Activated naive CD8-positive, alpha-beta T cell treated with anti-CD3 and anti-CD28 coated beads, Interleukin-2, amount 50 U/mL, for 24 hours (primary cell): ENCODE measurements around the gene CRIM1.

Source experiments
- ATAC-seq: fragments of 150-1000 bp; cut with Tn5 transposase; one replicate; pipeline ENCODE4 v1.10.0; 2021
- DNase-seq: peaks from one replicate; pipeline ENCODE4 v3.0.0; 2021
- H3K27ac Mint-ChIP-seq: one replicate; pipeline ENCODE4 v1.8.0; 2021; ENCODE audit warnings: mild to moderate bottlenecking, mixed read lengths
- H3K27me3 Mint-ChIP-seq: one replicate; pipeline ENCODE4 v1.8.0; 2021; ENCODE audit warnings: mixed read lengths
- H3K36me3 Mint-ChIP-seq: one replicate; pipeline ENCODE4 v1.8.0; 2021; ENCODE audit warnings: low read depth, mixed read lengths
- H3K4me1 Mint-ChIP-seq: one replicate; pipeline ENCODE4 v1.8.0; 2021; ENCODE audit warnings: mixed read lengths
- H3K4me3 Mint-ChIP-seq: one replicate; pipeline ENCODE4 v1.8.0; 2021; ENCODE audit warnings: mild to moderate bottlenecking, moderate library complexity, mixed read lengths
- H3K9me3 Mint-ChIP-seq: one replicate; pipeline ENCODE4 v1.8.0; 2021; ENCODE audit warnings: mixed read lengths

Gene CRIM1

GRCh38 chr2:36559221-36559942 lies 203.8 kb downstream of the CRIM1 start:
- H3K27me3 Mint-ChIP-seq: no peaks in the 10 kb centered on the region
- H3K27ac Mint-ChIP-seq: no peak overlapping the region
- peaks cover 25% of the 10 kb centered on the region for H3K36me3 Mint-ChIP-seq

GRCh38 chr2:36560726-36561125 lies 205.1 kb downstream of the CRIM1 start:
- no peaks in the 10 kb centered on the region for H3K9me3 Mint-ChIP-seq
- no peak for ATAC-seq
- no peak overlapping the region for H3K27ac Mint-ChIP-seq
- no peaks in the 10 kb centered on the region for H3K27me3 Mint-ChIP-seq
- no peak for DNase-seq
- no peak overlapping the region for H3K4me3 Mint-ChIP-seq
- no peaks in the 10 kb centered on the region for H3K4me1 Mint-ChIP-seq
- peaks cover 29% of the 10 kb centered on the region for H3K36me3 Mint-ChIP-seq

More at GRCh38 chr2:36559221-36559942, 203.8 kb downstream of the CRIM1 start:
- Mint-ChIP-seq H3K9me3 (no peaks in the 10 kb centered on the region), H3K4me1 (no peaks in the 10 kb centered on the region), H3K4me3 (no peak overlapping the region)
- ATAC-seq (no peak), DNase-seq (no peak)

- H3K4me3 Mint-ChIP-seq: no peak overlapping the region
- H3K27me3 Mint-ChIP-seq: no peaks in the 10 kb centered on the region
- DNase-seq (no peak), ATAC-seq (no peak)
- H3K27ac Mint-ChIP-seq: no peak overlapping the region
- peaks cover 32% of the 10 kb centered on the region for H3K36me3 Mint-ChIP-seq
- H3K4me1 Mint-ChIP-seq: no peaks in the 10 kb centered on the region
- H3K9me3 Mint-ChIP-seq: no peaks in the 10 kb centered on the region
These were observed 205.8 kb downstream of the CRIM1 start for GRCh38 chr2:36561237-36561944.

- Mint-ChIP-seq H3K4me1 (no peaks in the 10 kb centered on the region), H3K27me3 (no peaks in the 10 kb centered on the region), H3K9me3 (no peaks in the 10 kb centered on the region), H3K27ac (no peak overlapping the region), H3K36me3 (peaks cover 39% of the 10 kb centered on the region), H3K4me3 (no peak overlapping the region)
- no peak for ATAC-seq
- DNase-seq: no peak
These were observed 206.7 kb downstream of the CRIM1 start for GRCh38 chr2:36562240-36562639.

- DNase-seq (no peak), ATAC-seq (no peak)
- H3K4me1 Mint-ChIP-seq: no peaks in the 10 kb centered on the region
- no peaks in the 10 kb centered on the region for H3K27me3 Mint-ChIP-seq
- H3K4me3 Mint-ChIP-seq: no peak overlapping the region
- no peaks in the 10 kb centered on the region for H3K9me3 Mint-ChIP-seq
- H3K27ac Mint-ChIP-seq: no peak overlapping the region
- peaks cover 39% of the 10 kb centered on the region for H3K36me3 Mint-ChIP-seq
These were observed 207.5 kb downstream of the CRIM1 start for GRCh38 chr2:36562973-36563532.

GRCh38 chr2:36564377-36564930 lies 208.9 kb downstream of the CRIM1 start:
- no peaks in the 10 kb centered on the region for H3K9me3 Mint-ChIP-seq
- H3K4me3 Mint-ChIP-seq: no peak overlapping the region
- no peak for DNase-seq
- H3K36me3 Mint-ChIP-seq: peaks cover 41% of the 10 kb centered on the region
- H3K27ac Mint-ChIP-seq: no peak overlapping the region
- H3K4me1 Mint-ChIP-seq: no peaks in the 10 kb centered on the region
- H3K27me3 Mint-ChIP-seq: no peaks in the 10 kb centered on the region
- ATAC-seq: no peak

GRCh38 chr2:36565712-36566111 lies 210.1 kb downstream of the CRIM1 start:
- Mint-ChIP-seq H3K27ac (no peak overlapping the region), H3K27me3 (no peaks in the 10 kb centered on the region), H3K9me3 (no peaks in the 10 kb centered on the region), H3K4me3 (no peak overlapping the region), H3K4me1 (no peaks in the 10 kb centered on the region), H3K36me3 (peaks cover 35% of the 10 kb centered on the region)
- DNase-seq (no peak), ATAC-seq (no peak)

- no peak for DNase-seq
- no peaks in the 10 kb centered on the region for H3K4me1 Mint-ChIP-seq
- H3K27ac Mint-ChIP-seq: no peak overlapping the region
- no peaks in the 10 kb centered on the region for H3K9me3 Mint-ChIP-seq
- no peaks in the 10 kb centered on the region for H3K27me3 Mint-ChIP-seq
- no peak overlapping the region for H3K4me3 Mint-ChIP-seq
- peaks cover 29% of the 10 kb centered on the region for H3K36me3 Mint-ChIP-seq
- no peak for ATAC-seq
These were observed 211.3 kb downstream of the CRIM1 start for GRCh38 chr2:36566887-36567286.

GRCh38 chr2:36567711-36568408 lies 212.3 kb downstream of the CRIM1 start:
- H3K27ac Mint-ChIP-seq: no peak overlapping the region
- H3K4me3 Mint-ChIP-seq: no peak overlapping the region
- ATAC-seq (no peak), DNase-seq (no peak)
- H3K4me1 Mint-ChIP-seq: no peaks in the 10 kb centered on the region
- H3K9me3 Mint-ChIP-seq: no peaks in the 10 kb centered on the region
- H3K27me3 Mint-ChIP-seq: no peaks in the 10 kb centered on the region
- H3K36me3 Mint-ChIP-seq: peaks cover 35% of the 10 kb centered on the region

- Mint-ChIP-seq H3K27me3 (no peaks in the 10 kb centered on the region), H3K27ac (no peak overlapping the region), H3K9me3 (no peaks in the 10 kb centered on the region), H3K36me3 (peaks cover 40% of the 10 kb centered on the region), H3K4me3 (no peak overlapping the region), H3K4me1 (no peaks in the 10 kb centered on the region)
- no peak for DNase-seq
- ATAC-seq: no peak
These were observed 213.1 kb downstream of the CRIM1 start for GRCh38 chr2:36568516-36569246.

- Mint-ChIP-seq H3K36me3 (peaks cover 42% of the 10 kb centered on the region), H3K4me1 (no peaks in the 10 kb centered on the region), H3K27me3 (no peaks in the 10 kb centered on the region), H3K27ac (no peak overlapping the region), H3K4me3 (no peak overlapping the region), H3K9me3 (no peaks in the 10 kb centered on the region)
- ATAC-seq: no peak
- no peak for DNase-seq
These were observed 213.8 kb downstream of the CRIM1 start for GRCh38 chr2:36569267-36569856.

- no peak overlapping the region for H3K4me3 Mint-ChIP-seq
- no peak for DNase-seq
- H3K27me3 Mint-ChIP-seq: no peaks in the 10 kb centered on the region
- no peak overlapping the region for H3K27ac Mint-ChIP-seq
- H3K9me3 Mint-ChIP-seq: no peaks in the 10 kb centered on the region
- no peaks in the 10 kb centered on the region for H3K4me1 Mint-ChIP-seq
- H3K36me3 Mint-ChIP-seq: peaks cover 45% of the 10 kb centered on the region
- no peak for ATAC-seq
These were observed 214.8 kb downstream of the CRIM1 start for GRCh38 chr2:36570416-36570815.

GRCh38 chr2:36572054-36572718 lies 216.6 kb downstream of the CRIM1 start:
- Mint-ChIP-seq H3K36me3 (peaks cover 39% of the 10 kb centered on the region), H3K9me3 (no peaks in the 10 kb centered on the region), H3K27ac (no peak overlapping the region), H3K27me3 (no peaks in the 10 kb centered on the region), H3K4me3 (no peak overlapping the region), H3K4me1 (no peaks in the 10 kb centered on the region)
- ATAC-seq (no peak), DNase-seq (no peak)
